ENCODE data around the gene EVC2. TPM values are rescaled to one million over a fixed set of nuclear protein-coding genes. Genes with fewer than 3 reads are reported as not detected.

EVC2 gene
- total and polyA plus RNA-seq, 8 donors = 4.1 to 11.0 (median 9.4) TPM

DNA sequence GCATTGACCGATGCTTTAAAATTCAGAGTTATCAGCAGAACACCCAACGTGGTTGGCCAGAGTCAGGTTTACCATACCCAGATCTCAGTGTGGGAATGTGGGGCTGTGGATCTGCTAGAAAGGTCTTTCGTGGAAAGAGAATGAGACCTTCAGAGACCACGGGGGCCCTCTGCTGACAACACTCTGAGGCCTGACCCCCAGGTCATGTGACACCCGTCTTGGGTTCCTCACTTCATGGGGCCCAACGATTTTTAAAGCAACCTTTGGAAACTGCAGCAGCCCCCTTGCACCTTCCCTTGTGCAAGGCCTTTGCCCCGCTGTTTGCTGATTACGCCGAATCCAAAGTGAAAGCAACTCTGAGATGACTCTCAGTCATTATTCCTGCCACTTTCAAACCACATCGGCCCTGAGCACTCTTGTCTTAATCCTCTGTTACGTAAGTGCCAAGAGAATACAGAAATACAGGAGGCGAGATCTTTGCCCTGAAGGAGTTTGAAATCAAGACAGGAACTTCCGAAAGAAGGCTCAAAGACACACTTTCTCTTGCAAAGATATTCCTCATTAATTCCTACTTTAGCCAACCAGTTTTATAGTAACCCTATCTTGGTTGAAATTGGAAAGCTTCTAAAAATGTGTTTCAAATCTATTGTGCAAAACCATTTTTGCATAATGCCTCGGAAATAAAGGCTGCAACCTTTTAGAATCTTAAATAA lies 88.3 kb downstream of the EVC2 start:
- peak in 1 of 4 donors; percentile 5 for DNase-seq
- ATAC-seq = no peak
- H3K36me3 ChIP-seq = peaks cover 0 to 42% of the 10 kb centered on the region in 2 donors

GRCh38 chr4:5618051-5618960 lies 90.1 kb downstream of the EVC2 start:
- TF ChIP-seq, protein P1, sequence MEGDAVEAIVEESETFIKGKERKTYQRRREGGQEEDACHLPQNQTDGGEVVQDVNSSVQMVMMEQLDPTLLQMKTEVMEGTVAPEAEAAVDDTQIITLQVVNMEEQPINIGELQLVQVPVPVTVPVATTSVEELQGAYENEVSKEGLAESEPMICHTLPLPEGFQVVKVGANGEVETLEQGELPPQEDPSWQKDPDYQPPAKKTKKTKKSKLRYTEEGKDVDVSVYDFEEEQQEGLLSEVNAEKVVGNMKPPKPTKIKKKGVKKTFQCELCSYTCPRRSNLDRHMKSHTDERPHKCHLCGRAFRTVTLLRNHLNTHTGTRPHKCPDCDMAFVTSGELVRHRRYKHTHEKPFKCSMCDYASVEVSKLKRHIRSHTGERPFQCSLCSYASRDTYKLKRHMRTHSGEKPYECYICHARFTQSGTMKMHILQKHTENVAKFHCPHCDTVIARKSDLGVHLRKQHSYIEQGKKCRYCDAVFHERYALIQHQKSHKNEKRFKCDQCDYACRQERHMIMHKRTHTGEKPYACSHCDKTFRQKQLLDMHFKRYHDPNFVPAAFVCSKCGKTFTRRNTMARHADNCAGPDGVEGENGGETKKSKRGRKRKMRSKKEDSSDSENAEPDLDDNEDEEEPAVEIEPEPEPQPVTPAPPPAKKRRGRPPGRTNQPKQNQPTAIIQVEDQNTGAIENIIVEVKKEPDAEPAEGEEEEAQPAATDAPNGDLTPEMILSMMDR (IDR thresholded peaks at IDR 0.05) = no peak
- H3K27me3 ChIP-seq = no peaks in the 10 kb centered on the region
- no peaks in the 10 kb centered on the region for H3K4me1 ChIP-seq
- H3K9me3 ChIP-seq = no peaks in the 10 kb centered on the region
- no peak overlapping the region for H3K4me3 ChIP-seq
- H3K36me3 ChIP-seq = peaks cover 0 to 46% of the 10 kb centered on the region in 2 donors
- no peak overlapping the region for H3K27ac ChIP-seq
- intact Hi-C loops (cut with DNase I) = no loop called here
- no peak for ATAC-seq
- DNase-seq = no peak

More for the DNA sequence above, 88.3 kb downstream of the EVC2 start:
- no peaks in the 10 kb centered on the region for H3K9me3 ChIP-seq
- no peak overlapping the region for H3K27ac ChIP-seq
- H3K27me3 ChIP-seq = no peaks in the 10 kb centered on the region
- TF ChIP-seq, protein P1 (IDR thresholded peaks at IDR 0.05) = no peak
- no peaks in the 10 kb centered on the region for H3K4me1 ChIP-seq
- H3K4me3 ChIP-seq = no peak overlapping the region
- intact Hi-C loops (cut with DNase I) = no loop called here

- Histone ChIP-seq H3K4me1 (no peaks in the 10 kb centered on the region), H3K36me3 (peaks cover 0 to 36% of the 10 kb centered on the region in 2 donors), H3K4me3 (no peak overlapping the region), H3K27me3 (no peaks in the 10 kb centered on the region), H3K27ac (no peak overlapping the region), H3K9me3 (no peaks in the 10 kb centered on the region)
- TF ChIP-seq, protein P1 (IDR thresholded peaks at IDR 0.05) = no peak
- no peak for ATAC-seq
- intact Hi-C loops (cut with DNase I) = no loop called here
- DNase-seq = no peak
Observed at GRCh38 chr4:5616331-5616950, 91.9 kb downstream of the EVC2 start.

DNA sequence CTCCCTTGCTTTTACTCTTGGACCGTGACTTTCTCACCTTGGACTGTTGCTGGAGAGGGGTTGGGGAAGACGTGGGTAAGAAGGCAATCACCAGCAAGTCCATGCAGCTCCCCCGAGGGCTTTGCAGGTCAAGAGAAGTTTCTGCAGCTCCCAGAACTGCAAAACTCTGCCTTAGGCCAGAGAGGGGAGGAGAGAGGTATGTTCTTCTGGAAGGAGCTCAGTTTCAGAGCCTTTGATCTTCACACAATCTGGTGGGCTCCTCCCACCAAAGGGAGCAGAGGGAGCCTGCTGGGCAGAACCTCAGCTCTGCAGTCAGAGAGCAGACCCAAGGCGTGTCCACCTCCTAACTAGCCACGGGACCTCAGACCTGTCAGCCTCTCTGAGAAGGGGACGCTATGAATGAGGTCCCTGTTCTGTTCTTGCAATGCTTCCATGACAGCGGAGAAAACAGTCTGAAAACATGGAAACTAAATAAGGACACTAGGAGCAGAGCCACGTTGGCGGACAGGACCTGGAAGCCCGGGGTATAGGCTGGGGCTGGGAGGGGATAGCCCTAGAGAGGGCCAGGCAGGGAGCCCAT lies 92.8 kb downstream of the EVC2 start:
- no peak overlapping the region for H3K27ac ChIP-seq
- ATAC-seq (no peak), DNase-seq (no peak)
- H3K9me3 ChIP-seq = no peaks in the 10 kb centered on the region
- intact Hi-C loops (cut with DNase I) = no loop called here
- H3K4me3 ChIP-seq = no peak overlapping the region
- no peaks in the 10 kb centered on the region for H3K27me3 ChIP-seq
- H3K4me1 ChIP-seq = no peaks in the 10 kb centered on the region
- TF ChIP-seq, protein P1 (IDR thresholded peaks at IDR 0.05) = no peak
- peaks cover 0 to 40% of the 10 kb centered on the region in 2 donors for H3K36me3 ChIP-seq
